WI38 (cell line): Measurements from ENCODE around the gene CHCHD10.
A peak's percentile ranks its signal among the peaks of the same experiment; 100 is the strongest.

Experiments
- H3K4me3 ChIP-seq: 2 replicates; pipeline ENCODE4 v1.5.1; 2011; ENCODE audit warnings: low read depth, mild to moderate bottlenecking, control low read depth, low read length
- CTCF ChIP-seq: IDR thresholded peaks from 2 replicates; pipeline ENCODE4 v1.5.1; 2012; ENCODE audit warnings: low read depth, mild to moderate bottlenecking, control low read depth, low read length

The CHCHD10 gene

GRCh38 chr22:23775779-23776375, 8.1 kb upstream of the CHCHD10 start:
- no peak for TF ChIP-seq CTCF

GRCh38 chr22:23774922-23775436, 7.2 kb upstream of the CHCHD10 start:
- no peak for TF ChIP-seq CTCF

More at GRCh38 chr22:23775779-23776375, 8.1 kb upstream of the CHCHD10 start:
- no peak overlapping the region for H3K4me3 ChIP-seq

GRCh38 chr22:23774114-23774921, 6.5 kb upstream of the CHCHD10 start:
- no peak overlapping the region for H3K4me3 ChIP-seq
- no peak for TF ChIP-seq CTCF

More at GRCh38 chr22:23774922-23775436, 7.2 kb upstream of the CHCHD10 start:
- no peak overlapping the region for H3K4me3 ChIP-seq

GRCh38 chr22:23773483-23774113, 5.8 kb upstream of the CHCHD10 start:
- TF ChIP-seq CTCF: no peak
- peak overlapping the region; percentile 53 for H3K4me3 ChIP-seq

- no peak for TF ChIP-seq CTCF
- H3K4me3 ChIP-seq: peak within 1 kb of the TSS; percentile 53
Observed at GRCh38 chr22:23772649-23773473, 5.1 kb upstream of the CHCHD10 start, which contains the start of gene MMP11. TSS of gene MMP11 (plus strand) at chr22:23772849. CDS start at chr22:23772871, 22 bp downstream.

- peak overlapping the region; percentile 48 for H3K4me3 ChIP-seq
- no peak for TF ChIP-seq CTCF
Observed at GRCh38 chr22:23772315-23772648, 4.5 kb upstream of the CHCHD10 start.
